Measurements from ENCODE around the gene SPEG. TPM values are rescaled to one million over a fixed set of nuclear protein-coding genes. Genes with fewer than 3 reads are reported as not detected.

The SPEG gene
- total RNA-seq, 1 donor from 2014 or later, result 5.6 TPM

DNA sequence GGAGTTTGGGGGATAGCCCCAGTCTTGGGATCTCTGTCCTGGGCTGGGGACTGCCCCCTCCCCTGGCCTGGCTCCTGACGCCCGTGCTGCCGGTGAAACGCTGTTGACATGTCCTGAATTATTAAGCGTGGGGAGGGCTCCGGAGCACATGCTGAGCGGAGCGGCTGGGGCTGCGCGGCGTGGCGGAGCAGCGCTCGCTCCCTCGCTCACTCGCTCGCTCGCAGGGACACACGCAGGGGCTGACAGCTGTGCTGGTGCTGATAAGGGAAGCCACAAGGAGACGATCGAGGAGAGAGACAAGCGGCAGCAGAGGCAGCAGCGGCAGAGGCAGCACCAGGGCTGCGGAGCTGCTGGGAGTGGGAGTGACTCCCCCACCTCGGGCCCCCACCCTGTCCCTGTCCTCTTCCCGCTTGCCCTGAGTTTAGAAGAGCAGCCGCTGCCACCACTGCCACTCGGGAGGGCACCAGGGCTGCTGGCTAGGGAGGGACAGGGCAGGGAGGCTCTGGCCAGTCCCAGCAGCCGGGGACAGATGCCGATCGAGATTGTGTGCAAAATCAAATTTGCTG is 79.6 kb downstream of the SPEG start, which contains the start of gene ASIC4:
TSS of gene ASIC4 (plus strand) at position 287 of the 566 bp plus-strand sequence. CDS start at position 530, 243 bp downstream.
- Histone ChIP-seq H3K36me3 (no peaks in the 10 kb centered on the region), H3K27ac (no peak within 1 kb of the TSS), H3K27me3 (peaks cover 44% of the 10 kb centered on the region), H3K4me3 (peak within 1 kb of the TSS; percentile 12), H3K4me2 (peak within 1 kb of the TSS; percentile 80), H3K79me2 (ENCODE audit: low read depth) (no peaks in the 10 kb centered on the region), H2AFZ (replicated peaks) (no peak within 1 kb of the TSS), H3K9me3 (ENCODE audit: low read depth) (no peaks in the 10 kb centered on the region), H3F3A (ENCODE audit: low read depth) (peaks cover 31% of the 10 kb centered on the region), H3K4me1 (peaks cover 53% of the 10 kb centered on the region), H4K20me1 (ENCODE audit: low read depth) (no peaks in the 10 kb centered on the region), H3K9ac (no peak within 1 kb of the TSS)
- TF ChIP-seq, protein P1, sequence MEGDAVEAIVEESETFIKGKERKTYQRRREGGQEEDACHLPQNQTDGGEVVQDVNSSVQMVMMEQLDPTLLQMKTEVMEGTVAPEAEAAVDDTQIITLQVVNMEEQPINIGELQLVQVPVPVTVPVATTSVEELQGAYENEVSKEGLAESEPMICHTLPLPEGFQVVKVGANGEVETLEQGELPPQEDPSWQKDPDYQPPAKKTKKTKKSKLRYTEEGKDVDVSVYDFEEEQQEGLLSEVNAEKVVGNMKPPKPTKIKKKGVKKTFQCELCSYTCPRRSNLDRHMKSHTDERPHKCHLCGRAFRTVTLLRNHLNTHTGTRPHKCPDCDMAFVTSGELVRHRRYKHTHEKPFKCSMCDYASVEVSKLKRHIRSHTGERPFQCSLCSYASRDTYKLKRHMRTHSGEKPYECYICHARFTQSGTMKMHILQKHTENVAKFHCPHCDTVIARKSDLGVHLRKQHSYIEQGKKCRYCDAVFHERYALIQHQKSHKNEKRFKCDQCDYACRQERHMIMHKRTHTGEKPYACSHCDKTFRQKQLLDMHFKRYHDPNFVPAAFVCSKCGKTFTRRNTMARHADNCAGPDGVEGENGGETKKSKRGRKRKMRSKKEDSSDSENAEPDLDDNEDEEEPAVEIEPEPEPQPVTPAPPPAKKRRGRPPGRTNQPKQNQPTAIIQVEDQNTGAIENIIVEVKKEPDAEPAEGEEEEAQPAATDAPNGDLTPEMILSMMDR (IDR thresholded peaks at IDR 0.05), result no peak
- no peak for TF ChIP-seq EZH2phosphoT487 (IDR thresholded peaks at IDR 0.05)
- TF ChIP-seq EZH2 (IDR thresholded peaks at IDR 0.05), result no peak
- peaks cover 41% of the 10 kb centered on the region for H3K27me3 Mint-ChIP-seq (ENCODE audit: insufficient read depth, low read depth)
- peak; percentile 67 for DNase-seq (ENCODE audit: low spot score)
- H3K27ac Mint-ChIP-seq, result peak within 1 kb of the TSS; percentile 83
- H3K4me1 Mint-ChIP-seq, result peaks cover 65% of the 10 kb centered on the region
- no peaks in the 10 kb centered on the region for H3K36me3 Mint-ChIP-seq
- H3K9me3 Mint-ChIP-seq, result no peaks in the 10 kb centered on the region
- peak within 1 kb of the TSS; percentile 81 for H3K4me3 Mint-ChIP-seq

DNA sequence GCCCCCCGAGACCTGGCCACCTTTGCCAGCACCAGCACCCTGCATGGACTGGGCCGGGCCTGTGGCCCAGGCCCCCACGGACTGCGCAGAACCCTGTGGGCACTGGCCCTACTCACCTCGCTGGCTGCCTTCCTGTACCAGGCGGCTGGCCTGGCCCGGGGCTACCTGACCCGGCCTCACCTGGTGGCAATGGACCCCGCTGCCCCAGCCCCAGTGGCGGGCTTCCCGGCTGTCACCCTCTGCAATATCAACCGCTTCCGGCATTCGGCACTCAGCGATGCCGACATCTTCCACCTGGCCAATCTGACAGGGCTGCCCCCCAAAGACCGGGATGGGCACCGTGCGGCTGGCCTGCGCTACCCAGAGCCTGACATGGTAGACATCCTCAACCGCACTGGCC is 80.2 kb downstream of the SPEG start:
- TF ChIP-seq EZH2phosphoT487 (IDR thresholded peaks at IDR 0.05) (no peak), EZH2 (IDR thresholded peaks at IDR 0.05) (no peak)
- TF ChIP-seq, protein P1 (IDR thresholded peaks at IDR 0.05), result no peak
- Histone ChIP-seq H3K36me3 (no peaks in the 10 kb centered on the region), H3K27me3 (peaks cover 44% of the 10 kb centered on the region), H3K79me2 (ENCODE audit: low read depth) (no peaks in the 10 kb centered on the region), H3K27ac (no peak overlapping the region), H4K20me1 (ENCODE audit: low read depth) (no peaks in the 10 kb centered on the region), H3K4me3 (no peak overlapping the region), H3K4me1 (peaks cover 50% of the 10 kb centered on the region), H3K4me2 (peak overlapping the region; percentile 80), H3K9me3 (ENCODE audit: low read depth) (no peaks in the 10 kb centered on the region), H2AFZ (replicated peaks) (no peak overlapping the region), H3K9ac (no peak overlapping the region), H3F3A (ENCODE audit: low read depth) (peaks cover 32% of the 10 kb centered on the region)
- Mint-ChIP-seq H3K27me3 (ENCODE audit: insufficient read depth, low read depth) (peaks cover 43% of the 10 kb centered on the region), H3K27ac (no peak overlapping the region), H3K4me1 (peaks cover 64% of the 10 kb centered on the region), H3K36me3 (no peaks in the 10 kb centered on the region), H3K9me3 (no peaks in the 10 kb centered on the region), H3K4me3 (peak overlapping the region; percentile 52)
- no peak for DNase-seq (ENCODE audit: low spot score)

DNA sequence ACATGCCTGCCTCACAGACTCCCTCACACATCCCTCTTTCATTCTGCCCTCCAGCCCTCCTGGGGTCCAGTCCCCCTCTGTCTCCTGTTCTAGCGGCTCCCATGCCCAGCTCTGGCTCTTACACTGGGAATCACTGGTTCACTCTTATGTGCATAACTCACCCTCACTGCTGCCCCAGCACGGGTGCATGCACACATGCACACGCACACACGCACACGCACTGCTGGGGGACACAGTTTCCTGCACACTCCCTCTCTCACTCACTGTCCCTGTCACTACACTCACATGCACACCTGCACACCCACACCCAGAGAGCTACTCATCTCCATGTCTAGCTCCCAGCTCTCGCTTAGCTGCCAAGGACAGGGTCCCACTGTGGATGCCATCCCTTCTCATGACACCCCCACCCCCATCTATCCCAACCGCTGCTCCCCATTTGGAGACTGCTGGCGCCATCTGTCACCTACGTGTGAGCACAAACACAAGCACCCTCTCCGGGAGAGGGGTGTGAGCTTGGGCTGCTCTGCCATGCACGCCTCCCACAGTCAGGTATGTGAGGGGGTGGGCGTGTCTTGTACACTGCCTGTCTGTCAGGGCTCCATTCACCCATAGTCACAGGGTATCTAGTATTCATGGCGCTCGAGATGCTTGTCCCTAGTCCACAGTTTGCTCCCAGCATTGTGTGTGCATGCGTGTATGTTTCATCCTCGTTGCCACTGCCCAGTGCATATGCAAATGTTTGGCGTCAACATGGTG is 81.4 kb downstream of the SPEG start:
- H3K27ac ChIP-seq, result no peak overlapping the region
- H3K4me1 Mint-ChIP-seq, result peaks cover 62% of the 10 kb centered on the region

More for the DNA sequence above, 81.4 kb downstream of the SPEG start:
- Mint-ChIP-seq H3K4me3 (peak overlapping the region; percentile 57), H3K9me3 (no peaks in the 10 kb centered on the region), H3K36me3 (no peaks in the 10 kb centered on the region), H3K27ac (peak overlapping the region; percentile 79), H3K27me3 (ENCODE audit: insufficient read depth, low read depth) (peaks cover 41% of the 10 kb centered on the region)
- Histone ChIP-seq H2AFZ (replicated peaks) (no peak overlapping the region), H3K79me2 (ENCODE audit: low read depth) (no peaks in the 10 kb centered on the region), H3K27me3 (peaks cover 44% of the 10 kb centered on the region), H3K4me2 (no peak overlapping the region), H3K4me1 (peaks cover 51% of the 10 kb centered on the region), H3K9ac (no peak overlapping the region), H4K20me1 (ENCODE audit: low read depth) (no peaks in the 10 kb centered on the region), H3K4me3 (no peak overlapping the region), H3K36me3 (no peaks in the 10 kb centered on the region), H3K9me3 (ENCODE audit: low read depth) (no peaks in the 10 kb centered on the region), H3F3A (ENCODE audit: low read depth) (peaks cover 22% of the 10 kb centered on the region)
- DNase-seq (ENCODE audit: low spot score), result no peak
- TF ChIP-seq EZH2phosphoT487 (IDR thresholded peaks at IDR 0.05) (no peak), EZH2 (IDR thresholded peaks at IDR 0.05) (no peak)
- TF ChIP-seq, protein P1 (IDR thresholded peaks at IDR 0.05), result no peak

Measured in neural progenitor cell (in vitro differentiated cells).